GM06990 (cell line): ENCODE results near the gene NOL4L.

Experiments
- DNase-seq: peaks from one replicate; pipeline ENCODE4 v3.0.0-alpha.2; 2011; ENCODE audit not compliant: insufficient read length; ENCODE audit errors: extremely low read depth
- H3K27me3 ChIP-seq: replicated peaks from 2 replicates; pipeline ENCODE4 v1.6.0; 2011; ENCODE audit warnings: low read length; ENCODE audit not compliant: control insufficient read depth, insufficient read depth
- H3K36me3 ChIP-seq: 2 replicates; pipeline ENCODE4 v1.5.1; 2011; ENCODE audit warnings: low read length; ENCODE audit not compliant: control insufficient read depth, insufficient read depth
- H3K4me3 ChIP-seq: replicated peaks from 2 replicates; pipeline ENCODE4 v1.5.1; 2011; ENCODE audit warnings: low read depth, mild to moderate bottlenecking, control low read depth, low read length
- TF ChIP-seq, protein P1 (sequence below): IDR thresholded peaks from 2 replicates; pipeline ENCODE4 v1.5.1; 2011; ENCODE audit warnings: low read length, control low read depth, mild to moderate bottlenecking, inconsistent platforms; ENCODE audit not compliant: insufficient read depth, poor library complexity, severe bottlenecking

NOL4L gene

GRCh38 chr20:32490942-32491763 lies 94.0 kb downstream of the NOL4L start:
- no peaks in the 10 kb centered on the region; the same call in none of the 2 replicates for H3K36me3 ChIP-seq
- TF ChIP-seq, protein P1, sequence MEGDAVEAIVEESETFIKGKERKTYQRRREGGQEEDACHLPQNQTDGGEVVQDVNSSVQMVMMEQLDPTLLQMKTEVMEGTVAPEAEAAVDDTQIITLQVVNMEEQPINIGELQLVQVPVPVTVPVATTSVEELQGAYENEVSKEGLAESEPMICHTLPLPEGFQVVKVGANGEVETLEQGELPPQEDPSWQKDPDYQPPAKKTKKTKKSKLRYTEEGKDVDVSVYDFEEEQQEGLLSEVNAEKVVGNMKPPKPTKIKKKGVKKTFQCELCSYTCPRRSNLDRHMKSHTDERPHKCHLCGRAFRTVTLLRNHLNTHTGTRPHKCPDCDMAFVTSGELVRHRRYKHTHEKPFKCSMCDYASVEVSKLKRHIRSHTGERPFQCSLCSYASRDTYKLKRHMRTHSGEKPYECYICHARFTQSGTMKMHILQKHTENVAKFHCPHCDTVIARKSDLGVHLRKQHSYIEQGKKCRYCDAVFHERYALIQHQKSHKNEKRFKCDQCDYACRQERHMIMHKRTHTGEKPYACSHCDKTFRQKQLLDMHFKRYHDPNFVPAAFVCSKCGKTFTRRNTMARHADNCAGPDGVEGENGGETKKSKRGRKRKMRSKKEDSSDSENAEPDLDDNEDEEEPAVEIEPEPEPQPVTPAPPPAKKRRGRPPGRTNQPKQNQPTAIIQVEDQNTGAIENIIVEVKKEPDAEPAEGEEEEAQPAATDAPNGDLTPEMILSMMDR, result no peak
- DNase-seq, result no peak
- H3K4me3 ChIP-seq, result no peak overlapping the region
- no peaks in the 10 kb centered on the region for H3K27me3 ChIP-seq

- Histone ChIP-seq H3K36me3 (no peaks in the 10 kb centered on the region; the same call in none of the 2 replicates), H3K27me3 (no peaks in the 10 kb centered on the region; the same call in 1 of the 2 replicates), H3K4me3 (no peak overlapping the region)
- TF ChIP-seq, protein P1, result no peak
- no peak for DNase-seq
Observed at GRCh38 chr20:32488066-32488838, 96.9 kb downstream of the NOL4L start.

- TF ChIP-seq, protein P1, result no peak
- DNase-seq, result no peak
- H3K27me3 ChIP-seq, result no peaks in the 10 kb centered on the region; the same call in 1 of the 2 replicates
- H3K4me3 ChIP-seq, result no peak overlapping the region
- H3K36me3 ChIP-seq, result no peaks in the 10 kb centered on the region
Observed at GRCh38 chr20:32487381-32487780, 97.8 kb downstream of the NOL4L start.

DNA sequence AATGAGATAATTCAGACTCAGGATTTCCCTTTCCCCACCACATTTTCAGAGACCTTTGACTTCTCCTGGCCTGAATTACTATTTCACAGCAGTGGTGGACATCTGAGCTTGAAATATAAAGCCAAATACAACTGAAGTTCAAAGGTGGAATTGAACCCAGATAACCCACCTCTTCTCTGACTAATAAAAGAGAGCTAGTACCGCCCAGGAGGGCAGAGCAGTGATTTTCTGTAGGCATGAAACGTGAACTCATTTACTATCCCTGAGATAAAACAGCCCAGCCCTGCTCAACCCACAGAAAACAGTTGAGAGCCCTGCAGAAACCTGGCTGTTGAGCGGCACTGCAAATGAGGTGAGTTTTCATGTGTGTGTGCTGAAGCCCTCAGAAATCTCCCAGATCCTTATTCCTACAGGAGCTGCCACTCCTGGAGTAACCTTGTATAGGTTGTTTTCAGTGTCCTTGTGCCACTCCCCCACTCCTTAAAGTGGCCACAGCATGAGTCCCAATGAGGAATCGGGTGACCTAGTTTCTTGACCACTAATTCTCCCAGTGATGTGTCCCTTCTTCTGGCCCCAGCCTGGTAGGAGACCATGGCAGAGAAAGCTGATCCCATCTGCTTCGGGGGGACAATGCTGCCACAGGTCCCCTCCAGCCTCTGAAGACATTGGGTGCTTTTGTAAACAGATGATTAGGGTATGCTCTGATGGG lies 99.2 kb downstream of the NOL4L start:
- no peaks in the 10 kb centered on the region; the same call in 1 of the 2 replicates for H3K27me3 ChIP-seq
- no peak overlapping the region for H3K4me3 ChIP-seq
- H3K36me3 ChIP-seq, result no peaks in the 10 kb centered on the region
- DNase-seq, result no peak
- TF ChIP-seq, protein P1, result no peak

DNA sequence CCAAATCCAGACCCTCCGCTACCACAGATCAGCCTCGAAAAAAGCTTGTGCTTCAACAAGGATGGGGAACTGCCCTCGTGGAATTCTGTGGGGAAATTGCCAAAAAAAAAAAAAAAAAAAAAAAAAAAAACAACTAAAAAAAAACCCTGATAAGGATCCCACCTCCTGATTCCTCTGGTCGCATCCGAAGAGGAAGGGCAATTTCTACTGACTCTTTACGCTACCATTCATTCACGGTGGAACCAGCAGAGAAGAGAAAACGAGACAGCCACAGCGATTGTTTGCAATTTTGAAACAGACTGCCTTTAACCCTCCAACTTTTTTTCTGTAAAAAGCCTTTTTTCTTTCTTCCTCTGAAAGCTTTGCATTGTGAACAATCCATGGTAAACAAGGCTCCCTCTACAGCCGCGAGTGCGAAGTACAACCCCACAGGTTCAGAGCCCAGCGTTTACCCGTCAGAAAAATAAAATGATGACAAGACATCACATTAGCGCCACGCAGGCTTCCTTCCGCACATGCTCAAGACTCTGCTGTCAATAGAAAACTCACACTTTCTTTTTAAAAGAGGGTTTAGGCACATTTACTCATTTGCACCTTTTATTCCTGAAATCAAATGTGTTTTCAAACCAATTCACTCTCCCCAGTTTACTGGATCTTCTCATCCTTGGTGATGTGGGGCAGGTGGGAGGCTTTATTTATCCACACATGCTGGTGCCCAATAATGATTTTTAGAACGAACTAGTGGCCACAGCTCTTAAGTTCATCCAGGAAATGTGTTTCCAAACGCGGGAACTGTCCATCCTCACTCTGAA lies 100.0 kb downstream of the NOL4L start:
- no peak for DNase-seq
- TF ChIP-seq, protein P1, result peak; percentile 83
- no peaks in the 10 kb centered on the region; the same call in 1 of the 2 replicates for H3K27me3 ChIP-seq
- no peaks in the 10 kb centered on the region for H3K36me3 ChIP-seq
- peak overlapping the region; percentile 65 for H3K4me3 ChIP-seq
